H1 (cell line): ENCODE results near the gene MTF1. TPM values are rescaled to one million over a fixed set of nuclear protein-coding genes. Genes with fewer than 3 reads are reported as not detected.

Experiments used
- CTCF ChIA-PET: fragments of 300-600 bp; sonication (Branson Sonifier 250); formaldehyde crosslinking; loops from one replicate; lab custom pipeline; 2021; ENCODE audit not compliant: partially characterized antibody; lab: Charles Lee
- POLR2A ChIA-PET: fragments of 300-600 bp; sonication (Branson Sonifier 250); formaldehyde crosslinking; loops from one replicate; lab custom pipeline; 2021; ENCODE audit warnings: inconsistent platforms; ENCODE audit not compliant: partially characterized antibody; lab: Charles Lee
- DNase-seq, 2 experiments: peaks; one replicate each; pipeline versions ENCODE4 v3.0.0 to v3.0.0-alpha.2; 2010 to 2022; ENCODE audit warnings: low spot score in 2 of 2, low read depth in 1 of 2, mixed read lengths in 1 of 2
- FAIRE-seq: peaks from 2 replicates; lab custom pipeline; 2011; peaks lifted over from hg19 to GRCh38; lab: Jason Lieb, UNC
- H2AFZ ChIP-seq: 2 replicates; pipeline ENCODE4 v1.8.1; 2012; ENCODE audit warnings: low read length, inconsistent platforms
- H2AK5ac ChIP-seq: 2 replicates; pipeline ENCODE4 v1.6.1; 2013; ENCODE audit warnings: low read depth, low read length
- H2BK120ac ChIP-seq: replicated peaks from 2 replicates; pipeline ENCODE3; 2013; ENCODE audit warnings: low read depth, low read length, inconsistent platforms
- H2BK12ac ChIP-seq: 2 replicates; pipeline ENCODE4 v1.6.1; 2013; ENCODE audit warnings: low read depth, low read length
- H2BK15ac ChIP-seq: 2 replicates; pipeline ENCODE4 v1.6.1; 2013; ENCODE audit warnings: low read length
- H2BK20ac ChIP-seq: 2 replicates; pipeline ENCODE4 v1.6.1; 2013; ENCODE audit warnings: low read length
- H2BK5ac ChIP-seq: 2 replicates; pipeline ENCODE4 v1.6.1; 2013; ENCODE audit warnings: low read depth, low read length
- H3K14ac ChIP-seq: 2 replicates; pipeline ENCODE4 v1.6.1; 2013; ENCODE audit warnings: inconsistent platforms; ENCODE audit not compliant: insufficient read length
- H3K18ac ChIP-seq: 2 replicates; pipeline ENCODE4 v1.6.1; 2013; ENCODE audit warnings: low read length; ENCODE audit errors: extremely low read depth
- H3K23ac ChIP-seq: 2 replicates; pipeline ENCODE4 v1.6.1; 2013; ENCODE audit warnings: inconsistent platforms; ENCODE audit not compliant: insufficient read length
- H3K23me2 ChIP-seq: 2 replicates; pipeline ENCODE4 v1.6.1; 2013; ENCODE audit warnings: low read depth, low read length
- H3K27ac ChIP-seq: 2 replicates; pipeline ENCODE4 v1.6.1; 2011; ENCODE audit warnings: low read depth, low read length, inconsistent platforms
- H3K27me3 ChIP-seq, 4 experiments: replicated peaks in 1 of 4; 1 replicate in 1 of 4; 2 replicates in 3 of 4; pipeline versions ENCODE4 v1.6.1 to v1.8.1; 2011 to 2013; ENCODE audit warnings: low read length in 3 of 4, mild to moderate bottlenecking in 3 of 4, inconsistent platforms in 2 of 4, mixed read lengths in 2 of 4, moderate library complexity in 1 of 4; ENCODE audit not compliant: control insufficient read depth in 3 of 4, insufficient read depth in 3 of 4; ENCODE audit errors: extremely low read depth in 1 of 4
- H3K36me3 ChIP-seq, 4 experiments: 2 replicates each; pipeline versions ENCODE4 v1.6.1 to v1.8.1; 2011 to 2013; ENCODE audit warnings: mild to moderate bottlenecking in 4 of 4, low read length in 3 of 4, moderate library complexity in 2 of 4, control low read depth in 1 of 4, inconsistent platforms in 1 of 4; ENCODE audit not compliant: insufficient read depth in 4 of 4, control insufficient read depth in 2 of 4
- H3K4ac ChIP-seq: replicated peaks from 2 replicates; pipeline ENCODE3; 2013; ENCODE audit warnings: low read length, low read depth, mixed read lengths, inconsistent platforms; ENCODE audit not compliant: insufficient read length
- H3K4me1 ChIP-seq, 4 experiments: replicated peaks in 1 of 4; 1 replicate in 1 of 4; 2 replicates in 3 of 4; pipeline versions ENCODE4 v1.6.1 to v1.8.1; 2011 to 2013; ENCODE audit warnings: low read length in 3 of 4, inconsistent platforms in 2 of 4, mixed read lengths in 1 of 4; ENCODE audit not compliant: insufficient read depth in 4 of 4, control insufficient read depth in 3 of 4
- H3K4me2 ChIP-seq, 2 experiments: 2 replicates each; pipeline versions ENCODE4 v1.6.1 to v1.8.1; 2011 to 2013; ENCODE audit warnings: low read depth in 2 of 2, low read length in 2 of 2, control low read depth in 1 of 2, inconsistent platforms in 1 of 2, mild to moderate bottlenecking in 1 of 2; ENCODE audit not compliant: insufficient read depth in 1 of 2
- H3K4me3 ChIP-seq, 4 experiments: fragments of 200-600, 300-600 bp in 1 of 4; sonication (generic), shearing (Covaris generic), sonication (Bioruptor Twin) in 1 of 4; 2 replicates each; pipeline versions ENCODE4 v1.5.1 to v1.8.1; 2011 to 2016; ENCODE audit warnings: low read length in 4 of 4, low read depth in 3 of 4, control low read depth in 2 of 4, inconsistent platforms in 2 of 4, mild to moderate bottlenecking in 2 of 4, mixed read lengths in 1 of 4, moderate library complexity in 1 of 4; ENCODE audit not compliant: insufficient read depth in 2 of 4; ENCODE audit errors: extremely low read depth in 1 of 4
- H3K56ac ChIP-seq: replicated peaks from 2 replicates; pipeline ENCODE3; 2013; ENCODE audit warnings: low read depth, mild to moderate bottlenecking, mixed read lengths, low read length, inconsistent platforms; ENCODE audit not compliant: insufficient read length
- H3K79me1 ChIP-seq: 2 replicates; pipeline ENCODE4 v1.6.1; 2013; ENCODE audit warnings: low read depth, low read length, control low read depth
- H3K79me2 ChIP-seq, 2 experiments: 2 replicates each; pipeline versions ENCODE4 v1.6.1 to v1.8.1; 2012 to 2013; ENCODE audit warnings: low read length in 2 of 2, mild to moderate bottlenecking in 2 of 2, inconsistent platforms in 1 of 2; ENCODE audit not compliant: insufficient read depth in 2 of 2, control insufficient read depth in 1 of 2
- H3K9ac ChIP-seq, 4 experiments: replicated peaks in 1 of 4; 1 replicate in 1 of 4; 2 replicates in 3 of 4; pipeline versions ENCODE4 v1.6.1 to v1.8.1; 2011 to 2013; ENCODE audit warnings: low read depth in 3 of 4, low read length in 3 of 4, control low read depth in 2 of 4, mild to moderate bottlenecking in 2 of 4, moderate library complexity in 2 of 4, inconsistent platforms in 1 of 4; ENCODE audit errors: extremely low read depth in 1 of 4
- H3K9me3 ChIP-seq, 2 experiments: 2 replicates each; pipeline versions ENCODE4 v1.6.1 to v1.8.1; 2012 to 2013; ENCODE audit warnings: mild to moderate bottlenecking in 2 of 2, moderate library complexity in 2 of 2, control low read depth in 1 of 2, inconsistent platforms in 1 of 2, low read depth in 1 of 2, low read length in 1 of 2, mixed read lengths in 1 of 2; ENCODE audit not compliant: insufficient read depth in 2 of 2
- H4K20me1 ChIP-seq, 2 experiments: replicated peaks in 1 of 2; 2 replicates each; pipeline versions ENCODE3 to v1.8.1; 2011 to 2013; ENCODE audit warnings: inconsistent platforms in 2 of 2, low read length in 2 of 2, mild to moderate bottlenecking in 1 of 2; ENCODE audit not compliant: insufficient read depth in 2 of 2, control insufficient read depth in 1 of 2
- H4K5ac ChIP-seq: 2 replicates; pipeline ENCODE4 v1.6.1; 2013; ENCODE audit warnings: low read length, low read depth, mixed read lengths, inconsistent platforms; ENCODE audit not compliant: insufficient read length
- H4K8ac ChIP-seq: 2 replicates; pipeline ENCODE4 v1.8.0; 2013; ENCODE audit warnings: mild to moderate bottlenecking, moderate library complexity, low read length, inconsistent platforms; ENCODE audit not compliant: insufficient read depth; ENCODE audit errors: extremely low read depth
- H4K91ac ChIP-seq: replicated peaks from 2 replicates; pipeline ENCODE3; 2013; ENCODE audit warnings: low read length, mixed read lengths, inconsistent platforms; ENCODE audit not compliant: insufficient read length
- TCF12 ChIP-seq: IDR thresholded peaks from 2 replicates; pipeline ENCODE4 v1.6.1; 2011; ENCODE audit warnings: low read depth, mild to moderate bottlenecking, low read length
- WGBS, 2 experiments: shearing (Covaris generic) in 1 of 2; methylation state at CpG; one replicate each; pipeline versions ENCODE4 v1.1.6 to v1.1.7; 2013 to 2015; ENCODE audit warnings: low lambda C conversion rate in 2 of 2, mixed read lengths in 2 of 2, inconsistent platforms in 1 of 2, low coverage in 1 of 2, missing lambda C conversion rate in 1 of 2; ENCODE audit not compliant: insufficient replicate concordance in 2 of 2, insufficient coverage in 1 of 2, insufficient read length in 1 of 2; ENCODE audit errors: extremely low coverage in 1 of 2, missing lambda C conversion rate in 1 of 2; 5-methylcytosine and 5-hydroxymethylcytosine counted together
- polyA plus RNA-seq, 7 experiments: library from polyadenylated mRNA; depleted of rRNA in 3 of 7; stranded (reverse) in 5 of 7; unstranded in 2 of 7; fragments of >200 nt in 5 of 7; fragments of 200-250 nt in 2 of 7; gene quantifications; 1 replicate in 5 of 7; 2 replicates in 1 of 7; 4 replicates in 1 of 7; pipeline versions ENCODE4 v1.2.1 to v1.2.3, GENCODE V29; 2011 to 2013; ENCODE audit warnings: missing spikeins in 2 of 7, mixed read lengths in 2 of 7
- total RNA-seq: library from RNA; stranded (reverse); fragmentation: NEBNext Ultra II Directional; extraction: Animal tissue kit (Norgen Biotek cat#: 25700); gene quantifications from 2 replicates; pipeline ENCODE4 v1.2.1, GENCODE V29; 2021

MTF1 gene
- total and polyA plus RNA-seq, 2 of the 8 experiments (the other 6 are each of a cell fraction or from before 2014, with no cell fraction given): 4.0 to 15.5 TPM

DNA sequence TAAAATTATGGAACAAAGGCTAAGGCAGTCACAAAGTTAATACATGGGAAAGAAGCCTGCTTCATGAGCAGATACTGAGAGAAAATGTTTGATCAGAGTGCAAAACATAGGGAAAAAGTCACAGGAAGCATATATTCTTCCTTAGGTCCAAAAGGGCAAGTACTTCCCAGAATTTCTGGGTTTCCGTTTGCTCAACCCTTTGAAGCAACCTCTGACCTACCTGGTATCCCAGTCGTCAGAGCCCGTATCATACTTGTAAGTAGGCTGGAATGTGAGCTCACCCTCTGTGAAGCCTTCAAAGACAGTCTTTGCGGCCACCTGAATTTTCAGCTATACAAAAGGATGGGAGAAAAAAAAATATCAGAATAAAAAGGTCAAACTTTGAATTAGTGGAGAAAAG is 20.5 kb upstream of the MTF1 start:
- H4K20me1 ChIP-seq: peaks cover 0 to 3% of the 10 kb centered on the region in 2 experiments
- WGBS, 2 experiments: 94% methylated on average over 4 of the region's 4 CpGs; no CpG with 5 or more reads in 1 of the 2 experiments
- H3K27me3 ChIP-seq: no peaks in the 10 kb centered on the region
- H3K9ac ChIP-seq: no peak overlapping the region
- H2BK120ac ChIP-seq: no peak overlapping the region
- H3K9me3 ChIP-seq: no peaks in the 10 kb centered on the region
- no peak overlapping the region for H2BK15ac ChIP-seq
- H3K23me2 ChIP-seq: no peaks in the 10 kb centered on the region
- no peaks in the 10 kb centered on the region for H3K4me1 ChIP-seq
- peaks cover 7 to 43% (median 24%) of the 10 kb centered on the region in 4 experiments; a peak in 7 of 8 replicates for H3K36me3 ChIP-seq
- no peak overlapping the region for H3K4ac ChIP-seq
- H3K14ac ChIP-seq: no peak overlapping the region
- H2BK5ac ChIP-seq: no peak overlapping the region
- no peak overlapping the region for H2BK20ac ChIP-seq
- no peak overlapping the region for H4K91ac ChIP-seq
- H3K56ac ChIP-seq: no peak overlapping the region
- no peak overlapping the region for H3K4me2 ChIP-seq
- H4K8ac ChIP-seq: no peak overlapping the region
- no peaks in the 10 kb centered on the region for H3K79me1 ChIP-seq
- DNase-seq (no peak), FAIRE-seq (no peak)
- ChIA-PET POLR2A (no interaction called here), CTCF (interaction anchor here (0.6 to 2.2 kb wide), 4 partner anchors 12 to 57 kb away, joined by 3 to 9 read pairs (median 4); partner anchors contain the start of gene MTF1)
- H3K18ac ChIP-seq: no peak overlapping the region
- H2BK12ac ChIP-seq: no peak overlapping the region
- H3K79me2 ChIP-seq: no peaks in the 10 kb centered on the region
- no peak overlapping the region for H2AFZ ChIP-seq
- no peak overlapping the region for H3K27ac ChIP-seq
- no peak overlapping the region for H4K5ac ChIP-seq
- no peak overlapping the region for H3K23ac ChIP-seq
- H3K4me3 ChIP-seq: no peak overlapping the region
- no peak overlapping the region for H2AK5ac ChIP-seq
- TF ChIP-seq TCF12: no peak
